Adipocyte (in vitro differentiated cells): ENCODE results near the gene MSI2.
A peak's percentile ranks its signal among the peaks of the same experiment; 100 is the strongest.

Source experiments
- DNase-seq: peaks from one replicate; pipeline ENCODE4 v3.0.0-alpha.2; 2015; ENCODE audit warnings: low read depth
- H3K27me3 ChIP-seq: replicated peaks from 2 replicates; pipeline ENCODE4 v1.7.0; 2013; ENCODE audit warnings: mild to moderate bottlenecking, low read length, moderate library complexity; ENCODE audit not compliant: control insufficient read depth, insufficient read depth
- H3K36me3 ChIP-seq: 2 replicates; pipeline ENCODE4 v1.7.0; 2013; ENCODE audit warnings: low read length, mild to moderate bottlenecking, moderate library complexity; ENCODE audit not compliant: control insufficient read depth, insufficient read depth, severe bottlenecking
- H3K4me1 ChIP-seq: 2 replicates; pipeline ENCODE4 v1.7.0; 2013; ENCODE audit warnings: mild to moderate bottlenecking, low read length, moderate library complexity; ENCODE audit not compliant: control insufficient read depth, insufficient read depth
- H3K4me3 ChIP-seq: 2 replicates; pipeline ENCODE4 v1.7.0; 2013; ENCODE audit warnings: mild to moderate bottlenecking, low read length, moderate library complexity
- H3K9ac ChIP-seq: 2 replicates; pipeline ENCODE4 v1.7.0; 2013; ENCODE audit warnings: mild to moderate bottlenecking, low read length, moderate library complexity
- H3K9me3 ChIP-seq: 2 replicates; pipeline ENCODE4 v1.7.0; 2013; ENCODE audit warnings: mild to moderate bottlenecking, low read length, moderate library complexity; ENCODE audit not compliant: control insufficient read depth

MSI2 gene

DNA sequence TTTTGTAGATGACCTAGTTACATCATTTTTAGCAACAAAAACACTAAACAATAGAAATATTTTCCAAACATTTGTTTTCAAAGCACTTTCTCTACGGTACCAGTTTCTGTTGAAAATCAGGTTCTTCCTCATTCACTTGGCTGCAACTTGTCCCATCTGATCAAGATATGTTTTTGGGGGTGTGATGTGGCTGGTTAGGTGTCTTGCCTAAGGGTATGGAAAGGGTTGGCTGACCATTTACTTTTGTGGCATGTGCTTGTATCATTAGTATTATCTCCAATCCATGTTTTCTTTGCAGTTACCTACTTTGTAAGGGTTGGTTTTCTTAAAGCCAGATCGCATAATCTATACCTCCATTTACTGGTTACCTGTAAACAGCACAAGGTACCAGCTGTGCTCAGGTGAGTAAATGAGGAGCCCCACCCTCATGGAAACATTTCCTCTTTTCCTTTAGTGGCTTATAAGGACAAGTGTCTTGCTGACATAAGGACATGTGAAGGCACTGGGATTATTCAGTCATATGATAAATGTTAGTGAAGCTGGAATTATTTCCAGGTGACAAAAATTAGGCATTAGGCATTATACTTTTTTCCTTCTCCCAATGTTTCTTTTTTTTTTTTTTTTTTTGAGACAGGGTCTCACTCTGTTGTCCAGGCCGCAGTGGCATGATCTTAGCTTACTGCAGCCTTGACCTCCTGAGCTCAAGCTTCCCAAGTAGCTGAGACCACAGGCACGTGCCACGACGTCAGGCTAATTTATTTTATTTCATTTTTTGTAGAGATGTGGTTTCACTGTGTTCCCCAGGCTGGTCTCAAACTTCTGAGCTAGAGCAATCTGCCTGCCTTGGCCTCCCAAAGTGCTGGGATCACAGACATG lies 326.8 kb downstream of the MSI2 start:
- H3K9me3 ChIP-seq = no peaks in the 10 kb centered on the region
- H3K4me1 ChIP-seq = peaks cover 8% of the 10 kb centered on the region
- DNase-seq = no peak
- H3K27me3 ChIP-seq = peaks cover 37% of the 10 kb centered on the region
- no peak overlapping the region for H3K4me3 ChIP-seq
- H3K9ac ChIP-seq = no peak overlapping the region
- no peaks in the 10 kb centered on the region for H3K36me3 ChIP-seq

- DNase-seq = no peak
- H3K4me1 ChIP-seq = peaks cover 5% of the 10 kb centered on the region
- H3K36me3 ChIP-seq = no peaks in the 10 kb centered on the region
- H3K9ac ChIP-seq = no peak overlapping the region
- peaks cover 37% of the 10 kb centered on the region for H3K27me3 ChIP-seq
- H3K9me3 ChIP-seq = no peaks in the 10 kb centered on the region
- H3K4me3 ChIP-seq = no peak overlapping the region
Measured at GRCh38 chr17:57584050-57584551, 327.8 kb downstream of the MSI2 start.

DNA sequence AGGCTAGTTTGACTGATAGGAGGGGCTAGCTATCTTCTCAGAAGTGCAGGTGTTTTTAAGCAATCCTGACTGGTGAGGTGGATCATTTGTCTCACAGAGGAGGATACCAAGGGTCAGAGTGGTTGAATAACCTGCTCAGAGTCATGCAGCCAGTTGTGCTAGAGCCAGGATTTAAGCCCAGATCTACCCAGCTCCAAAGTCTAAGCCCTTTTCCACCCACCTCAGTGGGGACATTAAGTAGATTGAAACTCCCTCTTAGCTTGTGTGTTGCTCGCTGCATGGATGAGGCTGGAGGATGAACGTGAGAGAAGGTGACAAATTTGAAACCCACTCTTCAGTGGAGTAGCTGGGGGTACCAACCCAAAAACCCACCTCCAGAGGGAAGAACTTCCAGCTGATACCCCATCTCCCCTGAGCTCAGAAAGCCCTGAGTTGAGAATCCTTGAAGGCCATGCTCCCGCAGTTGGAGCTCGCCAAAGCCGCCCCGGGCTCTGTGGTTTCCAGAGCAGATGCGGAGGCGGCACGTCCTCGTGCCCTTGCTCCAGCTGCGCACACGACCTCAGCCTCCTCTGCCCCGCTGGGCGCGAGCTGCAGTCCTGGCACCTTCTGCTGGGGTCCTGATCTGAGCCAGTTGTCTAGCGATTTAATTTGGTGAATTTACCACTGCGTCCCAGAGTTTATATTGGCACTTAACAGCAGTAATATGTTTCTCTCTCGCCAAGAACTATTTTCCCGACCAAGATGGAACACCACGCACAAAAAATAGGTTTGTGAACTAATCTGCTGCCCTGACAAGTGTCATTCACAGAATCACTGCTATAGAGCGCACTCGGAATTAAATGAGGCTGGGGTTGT lies 329.2 kb downstream of the MSI2 start:
- Histone ChIP-seq H3K9ac (no peak overlapping the region), H3K9me3 (no peaks in the 10 kb centered on the region), H3K36me3 (no peaks in the 10 kb centered on the region), H3K27me3 (peaks cover 37% of the 10 kb centered on the region), H3K4me3 (no peak overlapping the region), H3K4me1 (peaks cover 8% of the 10 kb centered on the region)
- DNase-seq = no peak

DNA sequence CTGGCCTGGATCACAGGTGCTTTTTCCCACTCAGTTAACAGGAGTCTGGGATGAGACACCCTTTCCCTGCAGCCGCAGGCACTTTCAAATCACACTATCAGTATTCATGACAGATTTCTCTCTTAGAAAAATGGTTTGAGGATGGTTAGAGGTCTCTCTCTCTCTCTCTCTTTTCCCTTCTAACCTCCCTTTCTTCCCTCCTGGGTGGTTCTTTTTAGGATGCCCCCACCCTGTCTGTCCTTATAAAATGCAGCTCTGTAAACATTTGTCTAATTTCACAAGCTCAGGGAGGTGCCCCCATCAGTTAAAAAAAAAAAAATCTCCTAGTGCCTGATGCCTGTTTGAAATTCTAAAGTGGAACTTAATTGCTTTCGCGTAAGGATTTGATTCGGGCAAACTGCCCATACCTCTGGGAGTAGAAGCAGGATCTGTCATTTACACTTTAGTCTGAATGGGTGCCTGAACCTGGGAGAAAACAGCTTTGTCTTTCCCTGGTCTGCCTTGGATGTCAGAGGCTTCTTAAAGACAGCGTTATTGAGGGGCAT lies 329.9 kb downstream of the MSI2 start:
- H3K27me3 ChIP-seq = peaks cover 37% of the 10 kb centered on the region
- no peak overlapping the region for H3K9ac ChIP-seq
- H3K9me3 ChIP-seq = no peaks in the 10 kb centered on the region
- no peak for DNase-seq
- no peak overlapping the region for H3K4me3 ChIP-seq
- H3K4me1 ChIP-seq = peaks cover 8% of the 10 kb centered on the region
- H3K36me3 ChIP-seq = no peaks in the 10 kb centered on the region

DNA sequence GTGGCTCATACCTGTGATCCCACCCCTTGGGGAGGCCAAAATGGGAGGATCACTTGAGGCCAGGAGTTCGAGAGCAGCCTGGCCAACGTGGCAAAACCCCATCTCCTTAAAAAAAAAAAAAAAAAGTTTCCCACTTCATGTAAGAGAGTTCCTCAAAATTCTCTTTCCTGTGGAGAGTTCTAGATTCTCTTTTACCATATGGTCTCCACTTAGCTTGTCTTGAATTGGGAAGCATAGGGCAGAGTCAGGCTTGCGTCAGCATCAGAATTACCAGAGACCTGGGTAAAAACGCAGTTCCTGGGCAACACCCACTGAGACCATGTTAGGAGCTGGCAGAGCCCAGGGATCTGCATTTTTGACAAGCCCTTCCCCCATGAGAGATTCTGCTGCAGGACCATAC lies 330.4 kb downstream of the MSI2 start:
- Histone ChIP-seq H3K4me3 (no peak overlapping the region), H3K27me3 (peaks cover 37% of the 10 kb centered on the region), H3K9me3 (no peaks in the 10 kb centered on the region), H3K9ac (no peak overlapping the region), H3K4me1 (peaks cover 8% of the 10 kb centered on the region), H3K36me3 (no peaks in the 10 kb centered on the region)
- DNase-seq = no peak

DNA sequence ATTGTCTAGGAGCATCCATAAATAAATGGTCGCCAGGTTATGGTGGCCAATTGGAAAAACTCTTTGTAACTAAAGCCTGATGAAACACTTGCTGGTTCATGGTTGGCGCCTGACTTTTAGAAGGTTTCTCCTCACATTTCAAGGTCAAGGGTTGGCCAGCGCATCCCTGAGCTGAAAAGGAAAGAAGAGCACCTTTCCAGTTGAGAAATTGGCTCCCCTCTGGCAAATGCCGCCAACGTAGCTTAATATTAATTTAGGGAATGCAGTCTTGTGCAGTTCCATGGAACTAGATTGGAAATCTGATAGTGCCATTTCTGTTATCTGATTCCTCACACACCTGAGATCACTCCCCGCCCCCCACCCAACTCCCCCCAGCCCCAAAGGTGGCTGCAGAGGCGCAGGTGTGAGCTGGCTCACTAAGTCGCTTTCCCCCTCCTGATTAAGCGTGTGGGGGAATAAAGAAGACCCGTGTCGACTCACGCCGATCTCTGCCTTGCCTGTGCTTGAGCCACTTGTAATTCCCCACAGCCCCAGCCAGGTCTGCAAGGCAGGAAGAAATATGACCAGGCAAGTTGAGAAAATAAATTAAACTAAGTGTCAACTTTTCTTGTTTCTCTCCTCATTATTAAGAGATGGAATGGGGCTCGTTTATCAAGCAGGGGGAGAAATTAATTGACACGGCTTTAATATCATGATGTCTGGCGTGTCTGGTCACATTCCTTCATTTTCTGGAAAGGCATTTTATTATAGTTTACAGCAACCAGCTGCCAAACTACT lies 331.1 kb downstream of the MSI2 start:
- peaks cover 8% of the 10 kb centered on the region for H3K4me1 ChIP-seq
- H3K27me3 ChIP-seq = peaks cover 37% of the 10 kb centered on the region
- H3K9me3 ChIP-seq = no peaks in the 10 kb centered on the region
- no peak overlapping the region for H3K9ac ChIP-seq
- no peak overlapping the region for H3K4me3 ChIP-seq
- DNase-seq = no peak
- H3K36me3 ChIP-seq = no peaks in the 10 kb centered on the region

DNA sequence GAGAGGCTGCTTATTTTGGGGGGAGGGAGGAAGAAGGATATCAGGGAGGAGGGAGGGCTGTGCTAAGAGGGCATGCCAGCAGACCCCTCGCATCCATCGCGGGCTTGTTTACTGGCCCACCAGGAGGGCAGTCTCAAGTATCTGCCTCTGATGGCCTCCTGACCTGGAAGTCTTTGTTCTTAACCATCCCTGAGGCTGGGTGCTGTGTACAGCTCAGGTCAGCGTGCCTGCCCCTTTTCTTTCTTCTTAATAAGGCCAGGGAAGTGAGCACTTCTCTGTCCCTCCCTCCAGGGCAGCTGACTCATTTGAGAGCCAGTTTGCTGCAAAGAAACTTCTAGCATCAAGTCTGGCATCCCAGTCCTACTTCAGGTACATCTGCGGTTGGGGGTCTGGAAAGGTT lies 331.8 kb downstream of the MSI2 start:
- H3K9me3 ChIP-seq = no peaks in the 10 kb centered on the region
- no peak overlapping the region for H3K9ac ChIP-seq
- peaks cover 8% of the 10 kb centered on the region for H3K4me1 ChIP-seq
- peaks cover 36% of the 10 kb centered on the region for H3K27me3 ChIP-seq
- no peak overlapping the region for H3K4me3 ChIP-seq
- no peaks in the 10 kb centered on the region for H3K36me3 ChIP-seq
- peak; percentile 8 for DNase-seq

DNA sequence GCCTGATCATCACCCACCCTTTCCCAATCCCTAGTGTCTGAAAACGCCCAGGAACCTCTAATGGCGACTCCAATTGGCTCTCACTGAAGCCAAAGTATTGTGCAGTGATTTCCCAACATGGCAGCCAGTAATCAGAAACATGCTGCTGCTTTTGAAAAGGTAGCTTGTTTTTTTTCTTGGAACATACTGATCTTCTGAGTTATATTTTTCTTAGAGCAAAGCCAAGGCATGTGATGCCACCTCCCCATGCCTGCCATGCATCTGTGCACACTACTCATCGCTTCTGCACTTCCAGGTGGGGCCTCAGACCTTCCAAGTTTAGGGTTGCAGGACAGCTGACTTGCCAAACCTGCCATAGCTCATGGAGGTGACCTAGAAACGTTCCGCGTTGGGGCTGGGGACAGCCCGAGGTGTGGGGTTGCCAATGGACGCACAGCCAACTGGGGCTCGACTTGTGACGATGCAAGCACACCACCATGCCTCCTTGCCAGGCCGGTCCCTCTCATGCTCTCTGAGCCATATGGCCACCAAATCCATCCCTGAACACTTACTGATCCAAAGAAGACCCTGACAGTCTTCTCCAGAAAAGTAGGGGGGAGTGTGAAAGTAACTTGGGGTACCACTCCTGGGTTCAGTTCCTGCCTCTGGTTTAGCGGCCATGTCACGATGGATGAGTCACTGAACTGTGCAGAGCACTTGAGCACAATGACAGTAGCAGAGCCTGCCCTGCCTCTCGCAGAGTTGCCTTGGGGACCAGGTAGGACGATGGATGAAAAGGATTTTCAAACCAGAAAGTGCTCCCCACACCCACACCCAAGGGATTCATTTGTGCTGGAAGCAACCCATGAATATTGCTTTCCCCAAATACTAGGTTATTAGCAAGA lies 333.1 kb downstream of the MSI2 start:
- H3K36me3 ChIP-seq = no peaks in the 10 kb centered on the region
- peaks cover 23% of the 10 kb centered on the region for H3K27me3 ChIP-seq

DNA sequence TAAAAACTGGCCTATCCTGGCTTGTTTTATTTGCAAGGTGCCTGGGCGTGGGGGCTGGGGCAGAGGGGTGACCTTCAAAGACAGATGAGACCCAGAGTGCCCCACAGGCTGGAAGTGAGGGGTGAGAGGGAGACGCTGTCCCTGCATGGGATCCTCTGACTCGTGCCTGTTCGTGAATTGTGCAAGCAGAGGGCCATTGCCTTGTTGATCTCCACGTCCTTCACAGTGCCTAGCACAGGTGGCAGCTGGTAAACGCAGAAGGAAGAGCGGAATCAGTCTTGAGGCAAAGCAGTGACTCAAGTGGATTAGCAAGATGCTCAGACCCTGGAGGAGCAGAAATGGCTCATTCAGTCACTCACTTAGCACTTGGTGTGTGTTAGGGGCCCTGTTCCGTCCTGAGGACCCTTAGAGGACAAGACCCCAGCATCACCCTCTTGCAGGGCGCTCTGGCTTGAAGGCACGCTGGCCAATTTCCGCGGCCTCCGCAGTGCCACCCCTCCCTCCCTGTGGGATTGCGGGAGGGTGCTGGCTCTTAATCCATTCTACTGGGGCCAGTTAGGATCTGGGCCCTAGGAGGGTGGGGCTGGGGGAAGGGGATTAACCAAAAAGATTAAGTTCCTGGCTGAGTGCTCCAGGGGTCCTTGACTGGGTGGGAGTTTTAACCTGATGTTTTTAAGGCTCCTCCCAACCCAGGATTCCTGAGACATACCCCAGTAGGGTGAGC lies 337.6 kb downstream of the MSI2 start:
- no peak overlapping the region for H3K4me3 ChIP-seq
- peaks cover 2% of the 10 kb centered on the region for H3K27me3 ChIP-seq
- peaks cover 5% of the 10 kb centered on the region for H3K4me1 ChIP-seq
- H3K36me3 ChIP-seq = no peaks in the 10 kb centered on the region
- H3K9me3 ChIP-seq = peaks cover 6% of the 10 kb centered on the region
- no peak for DNase-seq
- no peak overlapping the region for H3K9ac ChIP-seq

More for the DNA sequence above, 333.1 kb downstream of the MSI2 start:
- Histone ChIP-seq H3K9ac (no peak overlapping the region), H3K9me3 (no peaks in the 10 kb centered on the region), H3K4me1 (peaks cover 8% of the 10 kb centered on the region), H3K4me3 (no peak overlapping the region)
- DNase-seq = peak; percentile 50
